ENCODE measurements around the gene RTL1.

RTL1 gene

DNA sequence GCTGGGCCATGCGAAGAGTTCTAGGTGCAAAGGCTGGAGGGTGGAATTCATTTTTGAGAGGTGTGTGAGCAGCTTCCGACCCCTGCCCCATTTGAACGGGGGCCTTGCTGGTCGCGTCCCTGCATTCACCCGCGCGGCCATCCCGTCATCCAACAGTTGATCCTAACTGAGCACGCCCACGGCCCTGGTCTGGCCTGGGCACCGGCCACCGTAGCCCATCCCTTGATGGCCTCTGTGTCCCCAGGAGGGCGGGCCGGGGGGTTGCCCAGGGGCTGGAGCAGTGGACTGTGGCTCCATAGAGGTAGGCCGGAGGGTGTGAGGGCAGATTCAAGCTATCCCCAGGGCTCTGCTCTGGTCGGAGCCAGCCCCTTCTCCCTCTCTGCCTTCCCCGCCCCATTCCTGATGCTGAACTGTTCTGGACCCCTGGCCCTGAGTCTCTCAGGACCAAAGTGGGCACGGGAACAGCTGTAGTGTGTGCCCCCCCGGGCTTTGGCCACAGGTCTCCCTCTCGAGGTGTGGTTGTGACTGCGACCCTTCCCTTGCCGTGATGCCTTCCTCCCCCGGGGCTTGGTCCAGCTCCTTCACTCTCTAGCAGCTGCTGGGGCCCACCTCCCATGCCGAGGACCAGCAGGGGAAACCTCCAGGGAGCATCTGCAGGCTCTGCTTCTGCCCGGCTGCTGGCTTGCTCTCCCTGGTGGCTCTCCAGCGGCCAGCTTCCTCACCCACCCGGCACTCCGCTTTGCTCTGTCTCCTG, 68.6 kb downstream of the RTL1 start:
- no peak for DNase-seq (ENCODE audit: low read depth)

DNA sequence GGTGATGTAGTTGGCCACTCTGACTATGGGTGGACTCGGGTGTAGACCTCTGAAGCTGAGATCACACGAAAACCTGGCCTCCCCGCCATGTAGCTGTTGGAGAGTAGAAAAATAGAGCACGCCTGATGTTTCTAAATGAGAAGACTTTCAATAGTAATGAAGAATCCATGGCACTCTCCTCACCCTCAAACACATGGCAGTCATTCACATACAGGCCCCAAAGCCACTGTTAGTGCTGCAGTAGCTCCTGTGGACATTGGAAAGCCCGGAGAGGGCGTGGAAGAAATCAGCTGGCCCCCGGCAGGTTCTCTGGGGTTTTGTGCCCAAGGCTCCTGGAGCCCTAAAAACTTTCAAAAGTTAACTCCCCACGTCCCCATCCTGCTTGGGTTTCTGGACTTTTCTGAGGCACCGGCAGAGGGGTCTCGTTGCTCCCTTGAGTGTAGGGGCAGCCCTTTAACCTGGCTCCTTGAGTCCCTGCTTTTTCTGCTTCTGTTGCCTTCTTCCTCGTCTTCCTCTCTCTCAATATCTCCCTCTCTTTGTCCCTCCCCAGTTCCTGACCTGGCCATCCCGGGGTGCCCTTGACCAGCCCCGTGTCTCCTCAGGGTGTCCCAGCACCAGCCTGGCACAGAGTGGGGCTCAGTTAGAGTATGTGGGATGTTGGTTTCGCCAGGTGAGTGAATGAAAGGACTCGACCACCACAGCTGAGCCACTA, 69.3 kb downstream of the RTL1 start:
- DNase-seq (ENCODE audit: low read depth), result no peak

DNA sequence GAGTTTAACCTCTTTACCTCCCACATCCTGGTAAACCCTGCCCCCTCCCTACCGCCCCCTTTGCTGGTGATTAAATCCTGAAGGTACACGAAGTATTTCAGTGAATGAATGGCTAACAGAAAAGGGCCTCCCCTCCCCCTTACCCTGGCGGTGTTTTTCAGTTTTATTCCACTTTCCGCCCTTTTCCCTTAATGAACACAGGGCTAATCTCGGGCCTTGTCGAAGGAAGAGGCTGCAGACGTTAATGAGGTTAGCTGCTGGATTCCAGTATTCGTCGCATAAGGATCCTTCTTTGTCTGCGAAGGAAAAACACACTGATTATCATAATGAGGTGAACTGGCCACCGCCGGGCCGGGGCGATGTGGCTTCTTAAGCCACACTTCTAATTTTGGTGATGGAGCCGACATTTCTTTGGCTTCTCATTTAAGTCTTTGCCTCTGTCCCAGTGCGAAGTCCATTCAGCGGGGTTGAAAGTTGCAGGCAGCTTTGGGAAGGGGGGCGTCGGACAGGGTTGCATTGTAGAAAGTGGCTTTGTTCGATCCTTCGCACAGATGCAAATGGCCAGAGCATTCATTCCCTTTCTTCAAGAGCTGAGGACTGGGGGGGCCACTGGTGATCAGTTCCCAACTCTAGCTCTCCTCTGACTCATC, 71.1 kb downstream of the RTL1 start:
- DNase-seq (ENCODE audit: low read depth), result no peak

DNA sequence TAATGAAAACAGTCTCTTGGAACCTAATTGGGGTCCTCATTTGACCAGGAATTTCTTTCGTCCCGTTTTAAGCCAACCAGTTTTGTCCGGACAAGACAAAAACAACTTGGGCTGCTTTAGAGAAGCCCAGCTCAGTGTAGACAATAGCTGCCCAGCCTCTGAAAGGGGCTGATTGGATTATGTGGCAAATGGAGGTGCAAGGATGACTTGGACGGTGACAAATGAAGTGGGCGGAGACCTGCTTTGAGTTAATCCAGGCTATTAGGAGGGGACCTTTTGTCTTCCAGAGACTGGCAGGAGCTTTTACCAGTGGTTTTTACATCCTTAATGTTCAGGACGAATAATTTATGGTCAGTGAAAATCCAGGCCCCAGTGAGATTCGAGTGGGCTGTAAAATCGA, 72.8 kb downstream of the RTL1 start:
- no peak for DNase-seq (ENCODE audit: low read depth)

All from amniotic epithelial cell (primary cell).